ENCODE measurements around the gene RALGDS.
A peak's percentile ranks its signal among the peaks of the same experiment; 100 is the strongest.

RALGDS gene

DNA sequence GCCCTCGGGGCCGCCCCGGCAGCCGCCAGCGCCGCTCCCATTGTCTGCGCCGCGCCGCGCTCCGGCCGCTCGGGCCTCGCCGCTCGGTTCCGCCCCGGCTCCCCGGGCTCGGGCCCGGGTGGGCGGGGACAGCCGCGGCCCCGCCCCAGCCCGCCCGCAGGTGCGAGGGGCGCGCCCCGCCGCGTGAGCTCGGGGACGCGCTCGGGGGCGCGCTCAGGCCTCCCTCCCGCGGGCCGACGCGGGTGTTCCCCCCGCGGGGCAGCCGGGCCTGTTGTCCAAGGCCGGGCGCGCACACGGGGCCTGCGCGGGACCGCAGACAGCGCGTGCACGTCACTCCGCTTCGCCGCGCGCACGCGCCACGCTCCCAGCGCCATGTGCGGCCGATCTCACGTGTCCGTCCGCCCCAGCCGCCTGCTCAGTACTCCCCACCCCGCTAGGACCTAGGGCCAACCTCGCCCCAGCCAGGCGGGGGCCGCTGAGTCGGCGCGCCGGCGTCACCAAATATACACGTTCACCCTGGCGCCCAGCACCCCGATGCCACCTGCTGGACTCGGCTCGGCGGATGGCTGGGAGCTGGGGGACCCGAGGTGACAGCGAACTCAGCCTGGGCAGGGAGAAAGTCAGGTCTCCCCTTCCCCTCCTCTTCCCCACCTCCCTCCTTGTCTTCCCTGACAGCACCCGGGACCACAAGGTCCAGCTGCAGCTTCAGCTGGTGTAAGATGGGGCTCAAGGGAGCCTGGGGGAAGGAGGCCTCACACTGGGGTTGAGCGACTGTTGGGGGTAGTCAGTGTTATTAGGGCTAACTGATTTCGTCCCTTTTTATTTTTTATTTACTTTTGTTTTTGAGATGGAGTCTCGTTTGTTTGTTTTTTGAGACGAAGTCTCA lies 28.3 kb upstream of the RALGDS start:
- peak; percentile 98 for DNase-seq

DNA sequence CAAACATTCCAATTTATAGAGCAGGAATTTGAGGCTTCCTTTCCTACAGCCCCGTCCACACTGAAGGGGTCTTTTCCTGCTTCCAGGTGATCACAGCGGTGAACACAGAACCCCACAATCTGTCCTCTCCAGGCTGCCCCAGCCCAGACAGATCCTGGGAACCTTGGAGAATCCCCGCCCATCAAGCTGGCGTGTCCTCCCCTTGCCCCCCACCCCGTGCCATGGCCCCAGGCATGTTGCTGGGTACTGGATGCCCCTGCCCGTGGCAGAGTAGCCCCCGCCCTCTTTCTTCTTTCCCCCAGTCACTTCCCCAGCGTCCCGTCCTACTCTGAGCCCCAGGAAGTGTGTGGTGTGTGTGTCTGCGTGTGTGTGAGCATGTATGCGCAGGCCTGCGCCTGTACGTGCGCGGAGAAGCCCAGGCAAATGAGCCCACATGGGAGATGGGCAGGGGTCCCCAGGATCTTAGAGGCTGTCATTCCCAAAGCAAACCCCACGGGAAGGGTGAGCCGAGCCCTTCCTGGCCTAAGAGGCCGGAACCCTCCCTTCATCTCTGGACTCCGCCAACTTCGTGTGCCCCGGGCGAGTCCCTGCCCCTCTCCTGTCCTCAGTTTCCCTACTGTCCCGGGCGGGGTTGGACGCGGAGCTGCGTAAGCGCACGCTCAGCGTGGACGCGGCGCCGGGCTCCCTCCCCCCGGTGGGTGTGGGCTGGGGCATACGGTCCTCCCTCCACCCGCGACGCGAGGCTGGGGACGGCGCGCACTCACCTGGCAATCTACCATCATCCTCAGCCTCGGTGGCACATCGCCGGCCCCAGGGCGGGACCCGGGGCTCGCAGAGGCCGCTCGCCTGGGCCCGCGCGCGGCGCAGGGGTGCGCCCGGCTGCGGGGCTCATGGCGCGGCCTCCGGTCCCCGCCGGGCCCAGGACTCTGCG lies 27.4 kb upstream of the RALGDS start:
- peak; percentile 79 for DNase-seq

DNA sequence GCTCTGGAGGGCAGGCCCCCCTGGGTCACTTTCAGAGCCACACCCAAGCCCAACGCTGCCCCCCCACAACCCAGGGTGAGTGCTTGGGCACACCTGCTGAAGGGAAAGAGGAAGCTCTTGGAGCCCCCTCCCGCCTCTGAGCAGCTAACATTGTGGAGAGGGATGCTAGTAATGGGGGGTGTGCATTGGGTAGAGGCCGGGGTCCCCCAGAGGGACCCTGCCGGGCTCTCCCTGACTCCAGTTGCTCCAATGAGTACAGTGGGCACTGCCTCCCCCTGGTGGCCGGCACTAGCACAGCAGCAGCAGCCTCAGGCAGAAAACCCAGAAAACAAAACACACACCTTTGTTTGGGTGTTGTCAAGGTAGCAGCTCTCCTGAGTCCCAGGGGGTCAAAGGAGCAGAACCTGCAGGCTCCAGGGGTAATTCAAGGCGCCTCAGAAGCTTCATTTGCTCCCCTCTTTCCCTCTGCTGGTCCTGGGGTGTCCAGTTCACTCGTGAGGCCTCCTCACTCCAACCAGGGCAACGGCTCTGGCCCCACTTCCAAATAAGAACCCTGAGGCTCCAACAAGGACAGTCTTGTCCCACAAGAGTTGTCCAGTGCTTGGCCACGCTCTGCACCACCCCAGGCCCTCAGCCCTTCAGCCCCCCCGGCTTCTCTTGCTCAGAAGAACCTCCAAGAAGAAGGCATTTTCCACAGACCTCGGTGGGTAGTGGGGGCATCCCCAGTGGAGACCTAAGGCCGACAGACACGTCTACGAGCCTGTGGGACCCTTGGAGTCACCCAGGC lies 26.6 kb upstream of the RALGDS start:
- DNase-seq, result peak; percentile 89

DNA sequence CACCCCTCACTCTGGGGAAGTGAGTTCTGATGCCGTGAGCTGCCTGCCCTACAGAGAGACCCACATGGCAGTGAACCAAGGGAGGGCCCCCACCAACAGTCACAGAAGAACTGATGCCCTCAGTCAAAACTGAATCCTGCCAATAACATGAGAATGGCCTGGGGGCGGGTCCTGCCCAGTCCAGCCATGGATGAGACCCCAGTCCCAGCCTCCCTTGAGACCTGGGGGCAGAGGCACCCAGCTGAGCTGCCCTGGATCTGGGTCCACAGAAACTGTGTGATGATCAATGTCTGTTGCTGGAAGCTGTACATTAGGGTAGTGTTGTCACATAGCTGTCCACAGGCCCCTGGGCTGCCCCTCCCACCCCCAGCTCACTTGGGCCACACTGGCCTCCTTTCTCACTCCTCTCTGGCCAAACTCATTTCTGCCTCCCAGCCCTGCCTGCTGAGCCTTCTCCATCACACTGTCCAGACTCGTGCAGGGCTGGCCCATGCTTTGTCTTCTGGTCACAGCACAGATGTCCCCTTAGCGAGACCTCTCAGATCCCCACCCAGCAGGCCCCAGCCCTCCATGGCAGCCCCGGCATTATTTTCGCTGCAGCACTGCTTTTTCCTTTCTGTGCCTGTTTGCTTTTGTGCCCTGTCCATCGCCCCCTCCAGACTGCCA lies 25.8 kb upstream of the RALGDS start:
- no peak for DNase-seq

DNA sequence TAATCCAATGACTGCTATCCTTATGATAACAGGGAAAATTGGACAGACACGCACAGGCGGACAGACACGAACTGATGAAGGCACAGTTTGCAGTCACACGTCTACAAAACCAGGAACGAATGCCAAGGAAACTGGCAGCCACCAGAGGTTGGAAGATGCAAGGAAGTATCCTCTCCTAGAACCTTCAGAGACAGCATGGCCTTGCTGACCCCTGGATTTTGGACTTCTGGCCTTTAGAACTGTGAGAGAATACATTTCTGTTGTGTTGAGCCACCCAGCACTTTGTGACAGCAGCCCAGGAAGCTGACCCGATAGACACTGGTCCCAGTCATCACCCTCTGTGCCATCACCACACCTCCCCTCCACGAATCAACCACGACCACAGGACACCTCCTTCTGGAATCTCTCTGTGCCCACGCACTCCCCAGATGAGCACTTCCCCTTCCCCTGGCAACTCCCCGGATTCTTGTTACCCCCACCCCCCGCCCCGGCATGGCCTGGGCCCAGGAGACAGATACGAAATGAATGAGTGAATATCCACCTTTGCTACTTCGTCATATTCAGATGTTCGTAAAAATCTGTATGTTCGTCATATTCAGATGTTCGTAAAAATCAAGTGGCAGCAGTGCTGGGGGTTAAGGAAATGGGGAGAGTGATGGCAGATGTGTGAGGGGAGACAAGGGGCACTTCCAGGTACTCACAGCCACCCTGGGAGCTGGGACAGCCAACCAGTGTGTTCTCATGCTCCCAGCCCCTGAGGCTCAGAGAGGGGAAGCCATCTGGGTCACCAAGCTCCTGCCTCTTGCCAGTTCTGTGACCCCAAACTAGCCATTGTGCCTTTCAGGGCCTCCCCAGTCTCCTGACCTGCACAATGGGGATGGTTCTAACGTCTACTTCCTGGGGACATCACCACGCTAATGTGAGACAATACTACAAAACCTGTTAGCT lies 24.1 kb upstream of the RALGDS start:
- no peak for DNase-seq

DNA sequence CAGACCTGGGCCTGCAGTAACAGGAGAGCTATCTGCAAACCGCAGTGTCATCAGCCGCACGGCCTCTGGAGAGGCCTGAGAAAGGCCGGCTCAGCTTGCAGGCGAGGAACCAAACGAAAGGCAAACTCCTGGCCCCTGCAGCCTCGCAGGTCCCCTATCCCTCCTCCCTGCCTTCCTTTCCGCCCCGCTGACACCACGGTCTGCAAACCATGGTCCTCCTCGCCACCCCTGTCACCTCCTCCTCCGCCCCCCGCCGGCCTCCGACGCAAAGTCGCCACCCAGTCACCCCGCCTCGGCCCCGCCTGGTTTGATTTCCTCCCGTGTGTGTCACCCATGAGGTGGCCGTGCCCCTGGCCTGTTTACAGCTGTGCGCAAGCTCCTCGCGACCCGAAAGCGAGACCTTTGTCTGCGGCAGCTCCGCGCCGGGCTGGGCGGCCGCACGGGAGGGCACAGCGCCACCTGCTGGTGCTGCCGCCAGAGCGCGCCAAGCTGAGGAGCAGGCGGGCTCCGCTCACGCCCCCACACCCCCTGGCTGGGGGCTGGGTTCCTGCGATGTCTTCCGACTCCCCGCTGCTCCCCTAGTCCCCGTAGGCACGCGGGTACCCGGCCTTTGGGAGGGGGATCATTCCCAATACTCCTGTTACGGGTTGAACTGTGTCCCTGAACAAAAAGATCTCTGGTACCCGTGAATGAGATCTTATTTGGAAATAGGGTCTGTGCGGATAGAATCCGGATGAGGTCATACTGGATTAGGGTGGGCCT lies 23.3 kb upstream of the RALGDS start:
- peak; percentile 89 for DNase-seq

DNA sequence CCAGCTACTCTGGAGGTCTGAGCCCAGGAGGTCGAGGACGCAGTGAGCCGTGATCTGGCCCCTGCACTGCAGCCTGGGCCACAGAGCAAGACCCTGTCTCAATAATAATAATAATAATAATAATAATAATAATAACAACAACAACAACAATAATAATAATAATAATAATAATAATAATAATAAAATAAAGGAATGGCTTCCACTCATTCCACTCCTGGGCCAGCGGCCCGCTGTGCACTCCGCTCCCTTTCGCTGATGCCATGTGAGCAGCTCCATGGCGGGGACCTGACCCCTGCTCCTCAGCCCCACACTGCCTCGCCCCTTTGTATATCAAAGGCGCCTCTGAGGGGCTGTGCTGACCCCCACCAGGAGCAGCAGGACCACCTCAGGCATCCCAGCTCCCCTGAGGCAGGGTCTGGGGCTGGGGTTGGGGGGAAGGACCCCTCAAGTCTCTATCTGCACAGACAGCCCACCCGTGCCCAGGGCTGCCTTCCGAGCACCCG lies 22.6 kb upstream of the RALGDS start:
- DNase-seq, result no peak

DNA sequence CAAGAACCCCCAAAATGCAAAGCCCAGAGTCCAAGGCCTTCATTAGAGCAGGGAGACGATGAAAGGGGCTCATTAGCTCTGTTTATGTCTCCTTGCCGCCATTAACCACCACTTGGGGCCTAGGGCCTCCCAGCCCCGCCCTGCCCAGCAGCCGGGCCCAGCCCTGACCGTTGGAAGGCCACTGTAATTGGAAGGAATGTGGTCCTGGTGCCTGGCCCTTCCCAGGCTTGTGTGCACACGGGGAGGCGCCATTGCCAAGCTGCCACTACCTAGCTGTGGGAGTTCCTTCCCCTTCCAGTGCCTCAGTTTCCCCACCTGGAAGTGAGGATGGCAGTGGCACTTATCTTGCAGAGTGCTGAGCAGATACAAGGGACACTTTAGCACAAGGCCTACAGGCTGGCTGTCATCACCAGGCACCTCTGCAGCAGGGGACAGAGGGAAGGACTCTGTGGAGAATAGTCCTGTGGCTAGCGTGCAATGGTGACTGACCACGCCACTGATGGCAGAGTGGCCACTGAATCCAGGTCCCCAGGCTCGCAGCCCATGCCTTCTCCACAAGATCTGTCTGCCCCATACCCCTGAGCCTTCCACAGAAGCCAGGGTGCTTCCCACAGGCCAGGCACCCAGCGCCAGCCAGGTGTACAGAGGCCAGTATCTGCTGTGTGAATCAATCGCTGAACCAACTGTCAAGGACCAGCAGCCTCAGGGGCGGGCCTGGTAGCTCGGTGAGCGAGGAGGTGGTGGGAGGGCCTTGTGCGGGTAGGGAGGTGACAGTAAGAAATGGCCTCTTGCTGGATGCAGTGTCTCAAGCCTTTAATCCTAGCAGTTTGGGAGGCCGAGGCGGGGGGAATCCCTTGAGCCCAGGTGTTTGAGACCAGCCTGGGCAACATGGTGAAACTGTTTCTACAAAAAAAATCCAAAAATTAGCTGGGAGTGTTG lies 21.9 kb upstream of the RALGDS start:
- peak; percentile 42 for DNase-seq

DNA sequence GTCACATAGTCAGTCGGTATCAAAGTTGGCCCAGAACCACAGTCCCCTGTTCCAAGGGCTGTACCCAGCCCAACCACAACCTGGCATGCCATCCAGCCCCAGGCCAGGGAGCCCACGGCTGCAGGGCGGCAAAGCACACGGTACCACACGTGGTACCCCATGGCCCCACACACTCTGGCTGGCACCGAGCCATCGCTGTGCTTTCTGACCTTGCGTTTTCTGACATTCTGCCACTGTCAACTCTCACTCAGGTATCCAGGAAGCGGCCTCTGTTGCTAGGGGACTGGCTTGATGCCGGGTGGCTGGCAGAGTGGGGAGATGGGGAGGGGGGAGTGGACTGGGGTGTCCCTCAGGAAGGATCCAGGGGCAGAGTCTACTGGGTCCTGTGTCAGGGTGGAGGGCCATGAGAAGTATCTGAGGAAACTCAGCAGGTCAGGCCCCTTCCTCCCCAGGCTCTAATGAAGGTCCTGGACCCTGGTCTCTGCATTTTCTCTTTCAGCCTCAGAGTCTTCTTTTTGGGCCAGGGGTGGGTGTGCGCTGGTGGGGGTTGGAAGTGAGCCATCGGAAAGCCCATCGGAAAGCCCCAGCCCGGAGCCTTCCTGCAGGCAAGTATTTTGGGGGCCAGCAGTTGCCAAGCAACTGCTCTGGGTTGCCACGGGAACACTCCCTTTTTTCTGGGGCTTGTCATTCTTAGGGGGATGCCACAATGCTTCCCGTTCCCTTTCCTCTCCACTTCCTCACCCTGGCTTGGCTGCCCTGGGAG lies 21.0 kb upstream of the RALGDS start:
- peak; percentile 88 for DNase-seq

DNA sequence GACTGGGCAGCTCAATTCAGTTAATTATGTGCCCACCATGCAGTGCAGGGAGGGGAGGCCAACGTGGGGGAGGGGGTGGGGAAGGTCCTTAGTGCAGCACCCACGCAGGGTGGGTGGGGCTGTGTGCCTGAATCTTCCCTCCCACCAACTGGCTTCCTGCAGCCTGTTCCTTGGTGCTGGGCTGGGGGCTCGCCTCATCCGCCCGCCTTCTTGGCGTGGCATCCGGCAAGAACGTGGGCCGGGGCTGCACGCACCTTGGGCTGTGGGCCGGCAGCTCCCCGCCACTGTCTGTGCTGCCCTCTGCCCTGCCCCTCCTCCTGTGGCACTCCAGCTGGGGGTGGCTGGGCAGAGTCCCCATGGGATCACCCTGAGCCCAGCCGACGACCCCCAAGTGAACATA lies 19.6 kb upstream of the RALGDS start:
- DNase-seq, result no peak

DNA sequence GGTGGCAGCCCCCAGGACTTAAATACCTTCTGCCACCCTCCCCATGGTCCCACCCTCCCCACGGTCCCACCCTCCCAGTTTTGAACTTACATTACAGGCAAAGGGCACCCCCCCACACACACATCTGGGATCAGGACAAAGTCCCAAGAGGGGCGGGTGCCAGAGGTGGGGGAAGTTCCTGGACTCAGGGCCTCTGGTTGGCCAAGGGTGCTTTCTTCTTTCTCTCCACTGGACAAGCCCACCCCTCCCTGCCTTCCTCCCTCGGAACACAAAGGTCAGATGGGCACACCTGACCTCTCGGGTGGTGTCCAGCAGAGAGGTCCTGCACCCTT lies 19.1 kb upstream of the RALGDS start:
- DNase-seq, result no peak

DNA sequence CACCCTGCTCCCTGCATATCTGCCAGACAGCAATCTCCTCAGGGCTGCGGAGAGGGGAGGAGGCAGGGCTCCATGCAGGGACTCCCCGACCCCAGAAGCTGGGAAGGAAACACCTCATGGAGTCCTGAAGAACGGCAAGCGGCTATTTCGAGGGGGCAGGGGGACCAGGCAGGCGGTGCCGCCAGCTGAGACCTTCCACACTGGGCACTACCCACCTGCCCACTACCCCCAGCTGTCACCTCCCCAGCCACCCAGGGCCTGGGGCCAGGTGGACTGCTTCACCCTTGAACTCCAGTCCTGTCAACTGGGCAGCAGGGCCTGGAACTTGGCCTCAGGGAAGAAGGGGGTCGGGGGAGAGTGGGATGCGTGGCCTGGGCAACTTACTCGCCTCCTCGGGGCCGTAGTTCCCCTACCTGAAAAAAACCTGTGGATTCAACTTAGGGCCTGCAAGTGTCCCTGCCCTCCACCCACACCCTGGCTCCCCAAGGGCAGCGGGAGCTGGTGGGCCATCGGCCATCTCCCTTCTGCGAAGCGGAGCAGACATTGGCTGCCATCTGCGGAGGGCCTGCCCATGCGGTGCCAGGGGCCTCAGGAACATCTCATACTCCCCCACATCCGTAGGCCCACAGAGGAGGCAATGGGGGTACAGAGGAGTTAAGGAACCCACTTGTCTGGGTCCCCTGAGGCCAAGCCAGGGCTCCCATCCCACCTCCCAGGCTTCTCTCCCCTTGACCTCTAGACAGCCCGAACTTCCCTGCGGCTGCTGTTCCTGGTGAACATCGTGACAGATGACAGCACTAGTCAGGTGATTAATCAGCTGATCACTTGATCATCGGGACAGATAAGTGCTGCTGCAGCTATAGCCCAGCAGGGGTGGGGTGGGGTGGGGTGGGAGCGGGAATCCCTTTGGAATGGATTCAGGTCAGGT lies 18.5 kb upstream of the RALGDS start:
- DNase-seq, result no peak

DNA sequence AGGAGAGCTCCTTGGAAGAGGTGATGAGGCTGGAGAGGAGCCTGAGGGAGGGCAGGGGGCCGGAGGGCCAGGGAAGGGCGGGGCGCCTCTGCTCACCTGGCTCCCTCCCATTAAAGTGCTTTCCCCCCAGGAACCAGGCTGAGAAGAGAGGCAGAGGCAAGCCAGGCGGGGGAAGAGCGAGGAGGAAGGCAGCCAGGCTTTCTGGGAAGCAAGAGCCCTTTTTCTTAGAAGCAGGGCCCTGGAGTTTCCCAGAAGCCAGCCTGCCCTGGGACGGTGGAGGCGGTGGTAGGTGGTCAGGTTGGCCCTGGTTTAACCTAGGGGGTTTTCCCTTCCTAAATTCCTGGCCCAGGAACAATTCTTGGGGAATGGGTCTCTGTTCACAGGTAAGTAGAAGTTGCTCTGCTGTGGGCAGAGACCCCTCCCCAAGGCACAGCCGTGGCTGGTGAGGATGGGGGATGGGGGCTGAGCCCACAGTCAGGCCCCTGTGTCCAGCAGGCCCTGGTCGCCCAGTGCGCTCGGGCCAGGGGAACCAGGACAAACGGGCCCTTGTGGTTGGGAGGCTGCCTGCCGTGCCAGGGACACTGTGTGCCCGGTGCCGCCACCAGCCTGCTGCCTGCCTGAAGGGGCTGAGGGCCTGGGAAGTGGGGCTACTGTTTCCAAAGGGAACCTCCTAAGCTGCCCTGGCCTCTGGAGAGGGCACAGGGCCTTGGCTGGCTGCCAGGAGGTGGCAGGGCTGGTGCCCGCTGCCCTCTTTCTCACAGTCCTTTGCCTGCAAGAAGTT lies 16.6 kb upstream of the RALGDS start:
- DNase-seq, result no peak

DNA sequence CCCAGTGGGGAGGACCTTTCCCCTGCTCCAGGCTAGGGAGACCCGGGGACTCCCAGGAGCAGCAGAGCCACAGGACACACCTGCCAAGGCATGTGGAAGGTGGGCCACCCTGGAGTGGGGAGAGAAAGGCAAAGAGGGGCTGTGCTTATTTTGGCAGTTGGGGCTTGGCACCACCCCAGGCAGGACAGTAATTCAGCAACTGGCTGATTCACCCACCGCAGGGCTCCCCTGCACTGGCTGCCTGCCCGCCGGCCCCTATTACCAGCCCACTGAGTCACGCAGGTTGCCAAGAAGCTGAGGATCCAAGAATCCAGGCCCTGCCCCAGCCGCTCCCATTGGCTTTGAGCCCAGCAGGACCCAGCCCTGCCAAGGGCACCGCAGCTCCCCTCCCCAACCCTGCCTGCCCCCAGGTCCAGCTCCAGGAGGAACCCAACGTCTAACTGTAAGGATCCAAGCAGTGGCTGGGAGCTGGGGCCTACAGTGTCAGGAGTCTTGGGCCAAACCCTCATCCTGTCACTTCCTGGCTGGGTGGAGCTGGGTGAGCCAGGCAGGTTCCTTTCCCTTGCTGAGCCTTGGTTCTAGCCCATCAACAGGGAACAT lies 14.2 kb upstream of the RALGDS start:
- peak; percentile 84 for DNase-seq

DNA sequence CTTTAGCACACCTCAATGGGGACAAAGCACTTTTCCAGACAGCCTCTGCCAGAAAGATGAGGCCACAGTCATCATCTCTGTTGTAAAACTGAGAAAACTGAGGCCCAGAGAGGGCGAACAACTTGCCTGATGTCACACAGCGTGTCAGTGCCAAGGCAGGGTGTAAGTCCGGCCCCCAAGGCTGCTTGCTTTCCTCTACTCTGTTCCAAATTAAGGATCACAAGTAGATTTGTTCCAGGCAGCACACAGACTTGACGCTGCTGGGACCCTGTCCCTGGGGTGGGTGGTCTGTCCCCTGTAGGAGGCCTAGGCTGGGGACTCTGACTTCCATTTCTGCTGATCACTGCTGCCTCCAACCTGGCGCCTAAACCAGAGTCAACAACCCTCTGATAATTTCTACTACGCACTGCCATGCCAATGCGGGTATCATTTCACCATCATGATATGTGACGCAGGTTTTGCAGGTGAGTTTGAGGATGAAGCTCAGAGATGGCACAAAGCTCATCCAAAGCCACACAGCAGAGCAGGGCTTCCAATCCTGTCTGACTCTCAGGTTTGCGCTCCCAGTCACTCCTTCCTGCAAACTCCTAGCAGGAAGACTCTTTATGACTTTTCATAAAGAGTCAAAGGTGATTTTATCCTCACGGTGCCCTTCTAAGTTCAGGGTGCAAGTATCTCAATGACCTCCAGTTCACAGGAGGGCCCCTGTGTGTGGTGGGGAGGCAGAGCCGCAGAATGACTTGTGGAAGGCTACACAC lies 13.5 kb upstream of the RALGDS start:
- DNase-seq, result peak; percentile 40

All from NCI-H69 (cell line).